ENCODE results near the gene INPP5A.

Gene INPP5A

GRCh38 chr10:132684164-132684891 lies 146.7 kb downstream of the INPP5A start:
- peak; percentile 6 to 10 for DNase-seq

- no peak for DNase-seq
Observed at GRCh38 chr10:132685101-132685891, 147.7 kb downstream of the INPP5A start.

- DNase-seq, result no peak
Observed at GRCh38 chr10:132685921-132686680, 148.5 kb downstream of the INPP5A start.

GRCh38 chr10:132687181-132687892 lies 149.8 kb downstream of the INPP5A start:
- DNase-seq, result no peak

GRCh38 chr10:132687893-132688579 lies 150.4 kb downstream of the INPP5A start:
- DNase-seq, result no peak

GRCh38 chr10:132688580-132689420 lies 151.2 kb downstream of the INPP5A start:
- DNase-seq, result no peak

- no peak for DNase-seq
Observed at GRCh38 chr10:132689721-132690360, 152.3 kb downstream of the INPP5A start.

GRCh38 chr10:132690401-132690800 lies 152.8 kb downstream of the INPP5A start:
- no peak for DNase-seq

- DNase-seq, result no peak
Observed at GRCh38 chr10:132690821-132691610, 153.4 kb downstream of the INPP5A start.

- no peak for DNase-seq
Observed at GRCh38 chr10:132691711-132692153, 154.1 kb downstream of the INPP5A start.

- DNase-seq, result no peak
Observed at GRCh38 chr10:132692311-132692710, 154.7 kb downstream of the INPP5A start.

- DNase-seq, result no peak
Observed at GRCh38 chr10:132693676-132694075, 156.1 kb downstream of the INPP5A start.

GRCh38 chr10:132696204-132696603 lies 158.6 kb downstream of the INPP5A start:
- no peak for DNase-seq

- DNase-seq, result no peak
Observed at GRCh38 chr10:132696728-132697577, 159.4 kb downstream of the INPP5A start.

GRCh38 chr10:132697578-132698200 lies 160.1 kb downstream of the INPP5A start:
- DNase-seq, result no peak

GRCh38 chr10:132698211-132698751 lies 160.7 kb downstream of the INPP5A start:
- DNase-seq, result no peak

GRCh38 chr10:132698761-132699391 lies 161.3 kb downstream of the INPP5A start:
- no peak for DNase-seq
